K562 (cell line): ENCODE data around the gene CTDSPL2. TPM values are rescaled to one million over a fixed set of nuclear protein-coding genes. Genes with fewer than 3 reads are reported as not detected.

Experiments used
- BMI1 ChIP-seq: fragments of 150-350 bp; IDR thresholded peaks from 2 replicates; pipeline ENCODE4 v1.6.1; 2014; ENCODE audit warnings: low read length
- GTF2F1 ChIP-seq: IDR thresholded peaks from 2 replicates; pipeline ENCODE4 v1.6.1; 2011; ENCODE audit warnings: low read depth, low read length, improper control_type of control experiment
- HCFC1 ChIP-seq: IDR thresholded peaks from 2 replicates; pipeline ENCODE4 v1.6.1; 2012; ENCODE audit warnings: low read depth, low read length, improper control_type of control experiment
- HMG20B ChIP-seq: fragments of 250-450 bp; sonication (Bioruptor Pico); IDR thresholded peaks from 2 replicates; pipeline ENCODE4 v1.5.0; 2021; ENCODE audit warnings: mild to moderate bottlenecking
- KLF6 ChIP-seq: fragments of 250-450 bp; sonication (Bioruptor Pico); IDR thresholded peaks from 2 replicates; pipeline ENCODE4 v1.4.0; 2020; ENCODE audit warnings: mild to moderate bottlenecking, moderate library complexity, borderline replicate concordance
- MBD2 ChIP-seq: sonication (generic); IDR thresholded peaks from 2 replicates; pipeline ENCODE4 v1.6.1; 2016; ENCODE audit warnings: low read depth, borderline replicate concordance
- POLR2B ChIP-seq: fragments of 450-650 bp; IDR thresholded peaks from 2 replicates; pipeline ENCODE4 v1.6.1; 2018; ENCODE audit warnings: low read depth; ENCODE audit not compliant: partially characterized antibody
- POLR2G ChIP-seq: fragments of 200-400 bp; formaldehyde crosslinking; IDR thresholded peaks from 2 replicates; pipeline ENCODE4 v1.6.1; 2017; ENCODE audit warnings: low read depth, mild to moderate bottlenecking, antibody characterized with exemption, low read length, moderate library complexity
- PTBP1 ChIP-seq: fragments of 200-400 bp; formaldehyde crosslinking; IDR thresholded peaks from 2 replicates; pipeline ENCODE4 v1.6.1; 2017; ENCODE audit warnings: low read depth, low read length
- RAD51 ChIP-seq: fragments of 450-650 bp; IDR thresholded peaks from 2 replicates; pipeline ENCODE4 v1.7.1; 2016; ENCODE audit warnings: low read depth, mild to moderate bottlenecking, borderline replicate concordance
- ZNF354B ChIP-seq: fragments of 250-450 bp; sonication (Bioruptor Pico); IDR thresholded peaks from 2 replicates; pipeline ENCODE4 v1.4.0; 2020
- polyA plus RNA-seq, 8 experiments: library from polyadenylated mRNA; depleted of rRNA in 4 of 8; stranded (reverse) in 5 of 8; unstranded in 3 of 8; fragments of >200 nt; fragmentation: Nextera tagmentation in 2 of 8; fragmentation: Illumina TruSeq in 1 of 8; extraction: Ambion mirVana in 2 of 8; extraction: Trizol in 1 of 8; gene quantifications; 2 replicates each; pipeline versions ENCODE4 v1.2.1 to v1.2.3, GENCODE V29; 2011 to 2014; ENCODE audit warnings: inconsistent platforms in 1 of 8, missing spikeins in 1 of 8
- total RNA-seq, 7 experiments: library from RNA; depleted of rRNA in 6 of 7; stranded (reverse); fragments of >200 nt in 6 of 7; fragmentation: Illumina TruSeq in 2 of 7; extraction: Trizol in 2 of 7; gene quantifications; 2 replicates each; pipeline versions ENCODE4 v1.2.1 to v1.2.3, GENCODE V29; 2011 to 2021; ENCODE audit warnings: low replicate concordance in 1 of 7
- TF ChIP-seq, protein P1 (sequence below): fragments of 150-350 bp; IDR thresholded peaks from 2 replicates; pipeline ENCODE4 v1.6.1; 2014; ENCODE audit warnings: low read depth, mild to moderate bottlenecking, low read length, borderline replicate concordance
- TF ChIP-seq, protein P2 (sequence below), 2 experiments: fragments of 200-800 bp in 1 of 2; sonication (Bioruptor generic) in 1 of 2; sonication (generic) in 1 of 2; formaldehyde crosslinking in 1 of 2; IDR thresholded peaks in 1 of 2; conservative IDR thresholded peaks in 1 of 2; 2 replicates each; pipeline versions ENCODE4 v1.5.0 to v1.6.1; 2016 to 2020; ENCODE audit warnings: missing compliant biosample characterization in 1 of 2, missing genetic modification characterization in 1 of 2, missing genetic modification reagents in 1 of 2
- TF ChIP-seq, protein P3 (sequence below): sonication (generic); formaldehyde crosslinking; IDR thresholded peaks from 2 replicates; pipeline ENCODE4 v1.8.0; 2022; ENCODE audit warnings: mild to moderate bottlenecking, missing genetic modification reagents
- TF ChIP-seq, protein P4 (sequence below), 3 experiments: fragments of 200-800 bp in 1 of 3; sonication (Bioruptor generic) in 1 of 3; sonication (generic) in 1 of 3; formaldehyde crosslinking in 1 of 3; IDR thresholded peaks; 2 replicates each; pipeline versions ENCODE4 v1.6.1 to v1.8.0; 2016 to 2022; ENCODE audit warnings: mild to moderate bottlenecking in 2 of 3, missing compliant biosample characterization in 2 of 3, missing genetic modification characterization in 2 of 3, missing genetic modification reagents in 1 of 3
- TF ChIP-seq, protein P5 (sequence below): fragments of 250-450 bp; sonication (Bioruptor Pico); IDR thresholded peaks from 2 replicates; pipeline ENCODE4 v1.5.1; 2021; ENCODE audit warnings: mild to moderate bottlenecking

Gene CTDSPL2
- total and polyA plus RNA-seq, 9 of the 15 experiments (the other 6 are each of a cell fraction or from before 2014, with no cell fraction given) = 16.8 to 79.0 (median 53.1) TPM

DNA sequence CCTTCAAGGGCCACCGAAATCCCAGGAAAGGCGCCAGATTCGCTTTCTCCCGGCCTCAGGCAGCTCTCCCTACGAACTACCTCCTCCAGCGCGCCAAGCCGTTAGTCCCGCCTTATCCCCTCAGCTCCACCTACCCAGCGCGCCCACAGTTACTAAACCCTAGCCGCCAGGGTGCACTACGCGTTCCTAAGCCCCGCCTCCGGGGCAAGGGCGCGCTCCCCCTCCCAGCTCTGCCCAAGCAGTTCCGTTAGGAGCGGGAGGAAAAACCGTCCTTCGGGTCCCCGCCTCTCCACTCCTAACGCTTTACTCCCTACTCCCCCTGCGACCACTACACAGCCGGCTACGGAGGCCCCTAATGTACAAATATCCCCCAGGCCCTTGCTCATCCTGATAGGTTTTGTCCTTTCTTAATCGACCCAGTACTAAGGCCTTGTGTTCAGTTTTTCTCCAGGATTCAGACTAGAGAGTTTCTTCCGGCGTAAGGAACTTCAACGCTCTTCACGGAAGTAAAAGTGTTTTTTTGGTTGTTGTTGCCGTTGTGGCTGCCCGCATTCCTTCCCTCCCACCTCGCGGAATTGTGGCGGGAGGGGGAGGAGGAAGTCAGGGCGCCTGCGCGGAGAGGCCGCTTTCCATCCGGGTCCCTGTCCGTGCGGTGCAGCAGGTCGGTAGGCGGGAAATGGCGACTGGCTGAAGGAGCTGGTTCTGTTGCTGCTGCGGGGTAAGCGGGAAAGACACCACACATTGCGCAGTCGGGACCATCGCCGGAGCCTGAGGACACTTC lies at the start of gene CTDSPL2 (continued):
- no peak for TF ChIP-seq KLF6
- TF ChIP-seq HMG20B (CRISPR knock-in tag) = no peak
- TF ChIP-seq, protein P1, sequence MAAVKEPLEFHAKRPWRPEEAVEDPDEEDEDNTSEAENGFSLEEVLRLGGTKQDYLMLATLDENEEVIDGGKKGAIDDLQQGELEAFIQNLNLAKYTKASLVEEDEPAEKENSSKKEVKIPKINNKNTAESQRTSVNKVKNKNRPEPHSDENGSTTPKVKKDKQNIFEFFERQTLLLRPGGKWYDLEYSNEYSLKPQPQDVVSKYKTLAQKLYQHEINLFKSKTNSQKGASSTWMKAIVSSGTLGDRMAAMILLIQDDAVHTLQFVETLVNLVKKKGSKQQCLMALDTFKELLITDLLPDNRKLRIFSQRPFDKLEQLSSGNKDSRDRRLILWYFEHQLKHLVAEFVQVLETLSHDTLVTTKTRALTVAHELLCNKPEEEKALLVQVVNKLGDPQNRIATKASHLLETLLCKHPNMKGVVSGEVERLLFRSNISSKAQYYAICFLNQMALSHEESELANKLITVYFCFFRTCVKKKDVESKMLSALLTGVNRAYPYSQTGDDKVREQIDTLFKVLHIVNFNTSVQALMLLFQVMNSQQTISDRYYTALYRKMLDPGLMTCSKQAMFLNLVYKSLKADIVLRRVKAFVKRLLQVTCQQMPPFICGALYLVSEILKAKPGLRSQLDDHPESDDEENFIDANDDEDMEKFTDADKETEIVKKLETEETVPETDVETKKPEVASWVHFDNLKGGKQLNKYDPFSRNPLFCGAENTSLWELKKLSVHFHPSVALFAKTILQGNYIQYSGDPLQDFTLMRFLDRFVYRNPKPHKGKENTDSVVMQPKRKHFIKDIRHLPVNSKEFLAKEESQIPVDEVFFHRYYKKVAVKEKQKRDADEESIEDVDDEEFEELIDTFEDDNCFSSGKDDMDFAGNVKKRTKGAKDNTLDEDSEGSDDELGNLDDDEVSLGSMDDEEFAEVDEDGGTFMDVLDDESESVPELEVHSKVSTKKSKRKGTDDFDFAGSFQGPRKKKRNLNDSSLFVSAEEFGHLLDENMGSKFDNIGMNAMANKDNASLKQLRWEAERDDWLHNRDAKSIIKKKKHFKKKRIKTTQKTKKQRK = no peak
- TF ChIP-seq, protein P2, sequence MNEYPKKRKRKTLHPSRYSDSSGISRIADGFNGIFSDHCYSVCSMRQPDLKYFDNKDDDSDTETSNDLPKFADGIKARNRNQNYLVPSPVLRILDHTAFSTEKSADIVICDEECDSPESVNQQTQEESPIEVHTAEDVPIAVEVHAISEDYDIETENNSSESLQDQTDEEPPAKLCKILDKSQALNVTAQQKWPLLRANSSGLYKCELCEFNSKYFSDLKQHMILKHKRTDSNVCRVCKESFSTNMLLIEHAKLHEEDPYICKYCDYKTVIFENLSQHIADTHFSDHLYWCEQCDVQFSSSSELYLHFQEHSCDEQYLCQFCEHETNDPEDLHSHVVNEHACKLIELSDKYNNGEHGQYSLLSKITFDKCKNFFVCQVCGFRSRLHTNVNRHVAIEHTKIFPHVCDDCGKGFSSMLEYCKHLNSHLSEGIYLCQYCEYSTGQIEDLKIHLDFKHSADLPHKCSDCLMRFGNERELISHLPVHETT (CRISPR knock-in tag; conservative IDR thresholded peaks at IDR 0.05 in 1 of 2, IDR thresholded peaks at IDR 0.05 in 1 of 2) = peak in 1 of 2 experiments; percentile 75; a peak in 1 of 4 replicates
- no peak for TF ChIP-seq ZNF354B (CRISPR knock-in tag)
- peak; percentile 35; the same call in 1 of the 2 replicates for TF ChIP-seq GTF2F1
- TF ChIP-seq, protein P3, sequence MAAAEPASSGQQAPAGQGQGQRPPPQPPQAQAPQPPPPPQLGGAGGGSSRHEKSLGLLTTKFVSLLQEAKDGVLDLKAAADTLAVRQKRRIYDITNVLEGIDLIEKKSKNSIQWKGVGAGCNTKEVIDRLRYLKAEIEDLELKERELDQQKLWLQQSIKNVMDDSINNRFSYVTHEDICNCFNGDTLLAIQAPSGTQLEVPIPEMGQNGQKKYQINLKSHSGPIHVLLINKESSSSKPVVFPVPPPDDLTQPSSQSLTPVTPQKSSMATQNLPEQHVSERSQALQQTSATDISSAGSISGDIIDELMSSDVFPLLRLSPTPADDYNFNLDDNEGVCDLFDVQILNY = no peak
- TF ChIP-seq MBD2 = peak; percentile 45; the same call in 1 of the 2 replicates
- TF ChIP-seq HCFC1 = peak; percentile 50
- TF ChIP-seq RAD51 = no peak
- TF ChIP-seq POLR2G = peak; percentile 93
- TF ChIP-seq BMI1 = no peak
- TF ChIP-seq, protein P4, sequence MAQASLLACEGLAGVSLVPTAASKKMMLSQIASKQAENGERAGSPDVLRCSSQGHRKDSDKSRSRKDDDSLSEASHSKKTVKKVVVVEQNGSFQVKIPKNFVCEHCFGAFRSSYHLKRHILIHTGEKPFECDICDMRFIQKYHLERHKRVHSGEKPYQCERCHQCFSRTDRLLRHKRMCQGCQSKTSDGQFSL (CRISPR knock-in tag; IDR thresholded peaks at IDR 0.05) = peak; percentile 28; the same call in 1 of the 2 replicates
- TF ChIP-seq, protein P4 (tag; IDR thresholded peaks at IDR 0.05) = no peak
- peak; percentile 87 for TF ChIP-seq POLR2B
- TF ChIP-seq, protein P5, sequence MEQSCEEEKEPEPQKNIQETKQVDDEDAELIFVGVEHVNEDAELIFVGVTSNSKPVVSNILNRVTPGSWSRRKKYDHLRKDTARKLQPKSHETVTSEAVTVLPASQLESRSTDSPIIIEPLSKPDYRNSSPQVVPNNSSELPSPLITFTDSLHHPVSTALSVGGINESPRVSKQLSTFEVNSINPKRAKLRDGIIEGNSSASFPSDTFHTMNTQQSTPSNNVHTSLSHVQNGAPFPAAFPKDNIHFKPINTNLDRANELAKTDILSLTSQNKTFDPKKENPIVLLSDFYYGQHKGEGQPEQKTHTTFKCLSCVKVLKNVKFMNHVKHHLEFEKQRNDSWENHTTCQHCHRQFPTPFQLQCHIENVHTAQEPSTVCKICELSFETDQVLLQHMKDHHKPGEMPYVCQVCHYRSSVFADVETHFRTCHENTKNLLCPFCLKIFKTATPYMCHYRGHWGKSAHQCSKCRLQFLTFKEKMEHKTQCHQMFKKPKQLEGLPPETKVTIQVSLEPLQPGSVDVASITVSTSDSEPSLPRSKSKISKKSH (CRISPR knock-in tag) = no peak
- no peak for TF ChIP-seq PTBP1
